Sigmoid colon (tissue), 7 donors: ENCODE results near the gene TOGARAM2. TPM values are rescaled to one million over a fixed set of nuclear protein-coding genes. Genes with fewer than 3 reads are reported as not detected.

Experiments
- DNase-seq: peaks from one replicate; pipeline ENCODE4 v3.0.0-alpha.2; 2019
- H3K27ac ChIP-seq, 4 donors: fragments of 200-600 bp; sonication (generic); one replicate each; pipeline ENCODE4 v1.5.1; 2016 to 2019; ENCODE audit warnings: mild to moderate bottlenecking in 1 of 4
- H3K27me3 ChIP-seq, 3 donors: fragments of 200-600 bp; sonication (generic); one replicate each; pipeline ENCODE4 v1.5.1; 2019; ENCODE audit warnings: mild to moderate bottlenecking in 1 of 3
- H3K36me3 ChIP-seq, 4 donors: fragments of 200-600 bp; sonication (generic); one replicate each; pipeline ENCODE4 v1.5.1; 2016 to 2019
- H3K4me1 ChIP-seq, 4 donors: fragments of 200-600 bp; sonication (generic); one replicate each; pipeline ENCODE4 v1.5.1; 2017 to 2019
- H3K4me3 ChIP-seq, 4 donors: fragments of 200-600 bp; sonication (generic); one replicate each; pipeline ENCODE4 v1.5.1; 2017 to 2019; ENCODE audit warnings: mild to moderate bottlenecking in 2 of 4, moderate library complexity in 1 of 4
- H3K9me3 ChIP-seq, 4 donors: fragments of 200-600 bp in 3 of 4; sonication (generic) in 3 of 4; one replicate each; pipeline versions ENCODE4 v1.5.1 to v1.6.1; 2013 to 2019
- CTCF ChIP-seq, 4 experiments: fragments of 450-650 bp in 3 of 4; fragments of 200-600 bp in 1 of 4; IDR thresholded peaks; one replicate each; pipeline ENCODE4 v1.5.1; 2016 to 2019; ENCODE audit warnings: antibody characterized with exemption in 4 of 4, mild to moderate bottlenecking in 3 of 4, moderate library complexity in 2 of 4
- EP300 ChIP-seq, 4 donors: sonication (generic); formaldehyde crosslinking; IDR thresholded peaks; one replicate each; pipeline ENCODE4 v1.6.1; 2017; ENCODE audit warnings: antibody characterized with exemption in 4 of 4
- POLR2A ChIP-seq, 2 donors: fragments of 450-650 bp; IDR thresholded peaks; one replicate each; pipeline ENCODE4 v1.6.1; 2016; ENCODE audit warnings: antibody characterized with exemption in 2 of 2, mild to moderate bottlenecking in 2 of 2, moderate library complexity in 2 of 2
- POLR2AphosphoS5 ChIP-seq, 4 donors: sonication (generic); formaldehyde crosslinking; IDR thresholded peaks; one replicate each; pipeline ENCODE4 v1.6.1; 2017; ENCODE audit warnings: antibody characterized with exemption in 4 of 4
- WGBS, 2 donors: extraction: QIAGEN DNeasy Blood & Tissue Kit; methylation state at CpG; one replicate each; pipeline ENCODE4 v1.1.7; 2013; 5-methylcytosine and 5-hydroxymethylcytosine counted together
- intact Hi-C: fragments of 100-400 bp; cut with DNase I; formaldehyde crosslinking; loops from one replicate; pipeline ENCODE4 v1.15.1; 2023
- polyA plus RNA-seq, 3 donors: library from polyadenylated mRNA; stranded (reverse); fragments of 200-250 nt; gene quantifications; one replicate each; pipeline ENCODE4 v1.2.3, GENCODE V29; 2013
- total RNA-seq, 4 donors: library from RNA; depleted of rRNA; stranded (reverse); fragments of >200 nt; gene quantifications; one replicate each; pipeline ENCODE4 v1.1.0, GENCODE V29; 2016
- donor health status: healthy with polysubstance abuse.
- donor health status: Bipolar disorder and iron deficiency.
- donor health status: healthy.

Gene TOGARAM2
- total and polyA plus RNA-seq, 7 donors: 0.23 to 3.2 (median 0.82) TPM; not detected in 2

DNA sequence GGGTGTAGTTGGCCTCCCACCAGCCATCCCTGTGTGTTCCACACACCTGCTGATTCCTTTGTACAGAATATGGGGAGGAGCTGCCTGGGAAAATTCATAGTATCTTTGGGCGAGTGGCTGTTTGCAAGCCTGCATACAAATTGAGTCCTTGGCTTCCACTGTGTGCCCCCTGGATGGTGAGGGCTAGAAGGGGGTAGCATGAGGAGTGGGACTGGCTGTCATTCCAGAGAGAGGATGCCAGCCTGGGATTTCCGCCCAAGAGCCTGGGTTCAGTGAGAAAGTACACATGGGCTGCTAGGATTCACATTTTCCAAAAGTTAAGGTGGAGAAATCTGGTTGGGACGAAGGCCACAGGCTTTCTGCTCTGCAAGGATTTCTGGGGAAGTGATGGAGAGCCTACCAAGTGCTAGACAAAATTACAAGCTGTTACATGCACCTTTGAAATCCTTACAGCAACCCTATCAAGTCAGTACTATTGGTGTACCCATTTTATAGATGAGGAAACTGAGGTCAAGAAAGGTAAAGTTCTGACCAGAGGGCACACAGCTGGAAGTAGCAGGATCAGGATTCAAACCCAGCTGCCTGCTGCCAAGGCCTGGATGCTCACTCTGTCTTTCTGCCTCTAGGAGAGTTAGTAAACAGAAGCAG is 606 bp upstream of the TOGARAM2 start:
- Histone ChIP-seq H3K27me3 (no peaks in the 10 kb centered on the region), H3K36me3 (no peaks in the 10 kb centered on the region), H3K27ac (peak overlapping the region; percentile 71 to 83 (median 76)), H3K9me3 (no peaks in the 10 kb centered on the region), H3K4me1 (peaks cover 0 to 55% (median 41%) of the 10 kb centered on the region in 4 donors), H3K4me3 (no peak overlapping the region)
- TF ChIP-seq POLR2A (IDR thresholded peaks at IDR 0.05) (no peak), CTCF (IDR thresholded peaks at IDR 0.05) (no peak), EP300 (IDR thresholded peaks at IDR 0.05) (no peak), POLR2AphosphoS5 (IDR thresholded peaks at IDR 0.05) (no peak)
- intact Hi-C loops: loop anchor here (2.0 kb wide), 1 partner anchor 136 kb away; no protein-coding TSS in a partner anchor
- DNase-seq: no peak
- WGBS, 2 donors: 58 to 90% methylated on average over 3 of the region's 3 CpGs

DNA sequence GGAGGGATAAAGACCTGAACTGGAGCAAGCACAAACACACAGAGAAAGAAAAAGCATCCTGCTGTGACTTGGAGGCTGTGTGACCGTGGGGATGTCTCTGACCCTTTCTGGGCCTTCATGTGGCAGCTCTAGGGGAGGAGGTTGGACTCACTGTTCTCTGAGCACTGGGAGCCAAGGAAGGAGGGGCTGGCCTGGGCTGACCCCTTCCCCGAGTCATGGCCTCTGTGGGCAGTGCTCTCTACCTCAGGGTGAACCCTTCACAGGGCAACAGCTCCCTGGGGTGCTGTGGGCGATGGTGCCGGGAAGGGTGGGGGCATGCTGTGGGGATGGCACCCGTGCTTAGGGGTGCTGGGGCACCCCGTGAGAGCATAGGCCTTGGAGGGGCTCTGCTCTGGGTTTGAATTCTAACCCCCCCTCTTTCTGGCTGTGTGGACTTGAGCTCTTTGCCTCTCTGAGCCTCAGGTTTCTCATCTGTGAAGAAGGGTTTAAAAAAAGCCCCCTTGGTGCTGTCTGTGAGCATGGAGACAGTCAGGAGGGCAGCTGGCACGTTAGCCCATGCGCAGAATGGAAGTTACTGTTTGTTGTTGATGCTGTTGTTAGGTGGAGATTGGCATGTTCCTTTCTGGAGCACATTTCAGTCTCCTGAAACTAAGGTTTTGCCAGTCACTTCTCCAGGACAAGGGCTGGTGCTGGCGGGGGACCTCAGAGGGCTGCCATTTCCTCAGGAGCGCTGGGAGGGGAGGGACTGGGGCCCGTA is 700 bp downstream of the TOGARAM2 start:
- Histone ChIP-seq H3K4me1 (peaks cover 0 to 58% (median 41%) of the 10 kb centered on the region in 4 donors), H3K4me3 (no peak overlapping the region), H3K27ac (peak overlapping the region; percentile 71 to 83 (median 76)), H3K36me3 (no peaks in the 10 kb centered on the region), H3K9me3 (no peaks in the 10 kb centered on the region), H3K27me3 (no peaks in the 10 kb centered on the region)
- intact Hi-C loops: loop anchor here (2.0 kb wide), 1 partner anchor 135 kb away; no protein-coding TSS in a partner anchor
- peak; percentile 61 for DNase-seq
- WGBS, 2 donors: 79 to 87% methylated on average over 11 of the region's 11 CpGs
- TF ChIP-seq POLR2AphosphoS5 (IDR thresholded peaks at IDR 0.05) (no peak), POLR2A (IDR thresholded peaks at IDR 0.05) (no peak), CTCF (IDR thresholded peaks at IDR 0.05) (no peak), EP300 (IDR thresholded peaks at IDR 0.05) (no peak)

- Histone ChIP-seq H3K4me1 (peaks cover 0 to 58% (median 41%) of the 10 kb centered on the region in 4 donors), H3K36me3 (no peaks in the 10 kb centered on the region), H3K4me3 (no peak overlapping the region), H3K27me3 (no peaks in the 10 kb centered on the region), H3K27ac (peak overlapping the region; percentile 71 to 83 (median 76)), H3K9me3 (no peaks in the 10 kb centered on the region)
- DNase-seq: no peak
- TF ChIP-seq CTCF (IDR thresholded peaks at IDR 0.05): no peak
- no peak for TF ChIP-seq POLR2A (IDR thresholded peaks at IDR 0.05)
- TF ChIP-seq EP300 (IDR thresholded peaks at IDR 0.05): no peak
- no peak for TF ChIP-seq POLR2AphosphoS5 (IDR thresholded peaks at IDR 0.05)
- WGBS, 2 donors: 82 to 87% methylated on average over 8 of the region's 8 CpGs
- intact Hi-C loops: no loop called here
Measured at GRCh38 chr2:28982381-28982950, 1.4 kb downstream of the TOGARAM2 start.

GRCh38 chr2:28986429-28986828 is 5.3 kb downstream of the TOGARAM2 start:
- no peaks in the 10 kb centered on the region for H3K36me3 ChIP-seq
- intact Hi-C loops: no loop called here
- no peaks in the 10 kb centered on the region for H3K9me3 ChIP-seq
- 46 to 58% methylated on average over 4 of the region's 4 CpGs for WGBS, 2 donors
- DNase-seq: peak; percentile 44
- no peaks in the 10 kb centered on the region for H3K27me3 ChIP-seq
- no peak overlapping the region for H3K4me3 ChIP-seq
- TF ChIP-seq POLR2AphosphoS5 (IDR thresholded peaks at IDR 0.05) (no peak), CTCF (IDR thresholded peaks at IDR 0.05) (no peak), EP300 (IDR thresholded peaks at IDR 0.05) (no peak), POLR2A (IDR thresholded peaks at IDR 0.05) (no peak)
- no peak overlapping the region for H3K27ac ChIP-seq
- H3K4me1 ChIP-seq: peaks cover 0 to 61% (median 48%) of the 10 kb centered on the region in 4 donors
